Gastroesophageal sphincter (tissue), 3 donors: ENCODE results near the gene TACR3.

ENCODE experiments used
- POLR2A ChIP-seq, 2 donors: fragments of 450-650 bp; IDR thresholded peaks; one replicate each; pipeline ENCODE4 v1.6.1; 2017; ENCODE audit warnings: antibody characterized with exemption in 2 of 2, mild to moderate bottlenecking in 2 of 2, moderate library complexity in 1 of 2
- TF ChIP-seq, protein P1 (sequence below), 4 experiments: fragments of 200-600 bp in 2 of 4; fragments of 450-650 bp in 2 of 4; sonication (generic) in 1 of 4; IDR thresholded peaks; one replicate each; pipeline ENCODE4 v1.5.1; 2017 to 2019; ENCODE audit warnings: antibody characterized with exemption in 4 of 4, mild to moderate bottlenecking in 2 of 4, moderate library complexity in 2 of 4

GRCh38 chr4:103720661-103721060 lies 876 bp upstream of the TACR3 start:
- no peak for TF ChIP-seq POLR2A (IDR thresholded peaks at IDR 0.05)
- TF ChIP-seq, protein P1, sequence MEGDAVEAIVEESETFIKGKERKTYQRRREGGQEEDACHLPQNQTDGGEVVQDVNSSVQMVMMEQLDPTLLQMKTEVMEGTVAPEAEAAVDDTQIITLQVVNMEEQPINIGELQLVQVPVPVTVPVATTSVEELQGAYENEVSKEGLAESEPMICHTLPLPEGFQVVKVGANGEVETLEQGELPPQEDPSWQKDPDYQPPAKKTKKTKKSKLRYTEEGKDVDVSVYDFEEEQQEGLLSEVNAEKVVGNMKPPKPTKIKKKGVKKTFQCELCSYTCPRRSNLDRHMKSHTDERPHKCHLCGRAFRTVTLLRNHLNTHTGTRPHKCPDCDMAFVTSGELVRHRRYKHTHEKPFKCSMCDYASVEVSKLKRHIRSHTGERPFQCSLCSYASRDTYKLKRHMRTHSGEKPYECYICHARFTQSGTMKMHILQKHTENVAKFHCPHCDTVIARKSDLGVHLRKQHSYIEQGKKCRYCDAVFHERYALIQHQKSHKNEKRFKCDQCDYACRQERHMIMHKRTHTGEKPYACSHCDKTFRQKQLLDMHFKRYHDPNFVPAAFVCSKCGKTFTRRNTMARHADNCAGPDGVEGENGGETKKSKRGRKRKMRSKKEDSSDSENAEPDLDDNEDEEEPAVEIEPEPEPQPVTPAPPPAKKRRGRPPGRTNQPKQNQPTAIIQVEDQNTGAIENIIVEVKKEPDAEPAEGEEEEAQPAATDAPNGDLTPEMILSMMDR (IDR thresholded peaks at IDR 0.05): no peak
